Activated CD4-positive, alpha-beta memory T cell treated with anti-CD3 and anti-CD28 coated beads for 36 hours (primary cell): Measurements from ENCODE around the gene NEUROG1. TPM values are rescaled to one million over a fixed set of nuclear protein-coding genes. Genes with fewer than 3 reads are reported as not detected.

Source experiments
- CTCF ChIA-PET: fragments of 350-600 bp; sonication (Branson Sonifier 250); formaldehyde crosslinking; loops from one replicate; lab custom pipeline; 2021; ENCODE audit warnings: antibody characterized with exemption, inconsistent platforms; lab: Charles Lee
- POLR2A ChIA-PET: fragments of 350-600 bp; sonication (Branson Sonifier 250); formaldehyde crosslinking; loops from one replicate; lab custom pipeline; 2021; ENCODE audit warnings: antibody characterized with exemption; lab: Charles Lee
- DNase-seq: peaks from one replicate; pipeline ENCODE4 v3.0.0-alpha.2; 2020
- H3K27ac Mint-ChIP-seq: one replicate; pipeline ENCODE4 v1.8.0; 2021; ENCODE audit warnings: mixed read lengths
- H3K27me3 Mint-ChIP-seq: one replicate; pipeline ENCODE4 v1.8.0; 2021; ENCODE audit warnings: mixed read lengths
- H3K36me3 Mint-ChIP-seq: one replicate; pipeline ENCODE4 v1.8.0; 2021; ENCODE audit warnings: mixed read lengths
- H3K4me1 Mint-ChIP-seq: one replicate; pipeline ENCODE4 v1.8.0; 2021; ENCODE audit warnings: low read depth, mixed read lengths
- H3K4me3 Mint-ChIP-seq: one replicate; pipeline ENCODE4 v1.8.0; 2021; ENCODE audit warnings: mild to moderate bottlenecking, mixed read lengths
- H3K9me3 Mint-ChIP-seq: one replicate; pipeline ENCODE4 v1.8.0; 2021; ENCODE audit warnings: mixed read lengths
- intact Hi-C: fragments of 100-400 bp; cut with micrococcal nuclease; formaldehyde crosslinking; loops from one replicate; pipeline ENCODE4 v1.15.1; 2023
- total RNA-seq, 2 experiments: library from RNA; stranded (reverse); gene quantifications; one replicate each; pipeline ENCODE4 v1.2.3, GENCODE V29; 2021

NEUROG1 gene
- total RNA-seq, 2 experiments from 2014 or later: not detected

DNA sequence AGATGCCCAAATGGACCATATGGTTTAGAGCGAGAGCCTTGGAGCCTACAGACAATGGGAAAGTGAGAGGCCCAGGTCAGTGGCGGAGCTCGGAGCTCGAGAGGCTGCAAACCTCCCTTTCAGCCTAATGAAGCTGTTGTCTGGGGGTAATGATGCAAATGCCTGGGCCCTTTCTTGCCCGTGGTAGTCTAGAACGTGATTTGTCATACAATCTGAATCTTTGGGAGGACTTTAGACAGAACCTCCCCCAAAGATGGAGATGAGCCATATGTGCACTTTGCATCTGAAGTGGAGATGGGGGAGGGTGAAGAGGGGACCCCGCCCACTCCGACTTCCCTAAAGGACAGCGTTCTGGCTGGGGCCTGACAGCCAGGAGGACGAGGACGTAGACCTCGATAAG, 10.3 kb upstream of the NEUROG1 start:
- Mint-ChIP-seq H3K27me3 (peaks cover 78% of the 10 kb centered on the region), H3K9me3 (no peaks in the 10 kb centered on the region), H3K4me1 (peaks cover 10% of the 10 kb centered on the region), H3K27ac (no peak overlapping the region), H3K4me3 (no peak overlapping the region), H3K36me3 (no peaks in the 10 kb centered on the region)
- POLR2A ChIA-PET: no interaction called here
- intact Hi-C loops: loop anchor here (5.0 to 10.0 kb wide), 2 partner anchors 59 to 511 kb away; partner anchors contain the start of gene PITX1
- CTCF ChIA-PET: interaction anchor here (10.7 kb wide), 1 partner anchor 85 kb away, joined by 434 read pairs; no protein-coding TSS in a partner anchor
- no peak for DNase-seq

DNA sequence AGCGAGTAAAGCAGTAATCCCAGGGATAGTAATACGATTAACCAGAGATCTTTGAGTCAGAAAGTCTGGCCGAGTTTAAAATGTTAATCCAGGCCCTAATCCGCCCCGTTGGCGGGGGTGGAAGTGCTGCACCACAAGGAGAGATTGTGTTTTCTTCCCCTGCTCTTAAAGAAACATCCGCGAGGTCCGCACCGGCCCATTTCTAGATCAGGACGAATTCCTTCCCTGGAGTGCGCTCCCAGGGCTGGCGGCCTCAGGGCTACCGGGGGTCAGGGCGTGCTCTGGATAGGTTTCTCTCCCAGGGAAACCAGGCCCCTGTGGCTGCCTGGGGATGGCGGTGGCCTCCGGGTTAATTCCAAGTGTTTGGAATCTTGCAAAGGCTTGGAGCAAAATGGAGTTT, 9.3 kb upstream of the NEUROG1 start:
- CTCF ChIA-PET: no interaction called here
- Mint-ChIP-seq H3K27me3 (peaks cover 79% of the 10 kb centered on the region), H3K4me1 (peaks cover 10% of the 10 kb centered on the region), H3K9me3 (no peaks in the 10 kb centered on the region), H3K27ac (no peak overlapping the region), H3K36me3 (no peaks in the 10 kb centered on the region), H3K4me3 (no peak overlapping the region)
- intact Hi-C loops: loop anchor here (5.0 to 10.0 kb wide), 2 partner anchors 58 to 510 kb away; partner anchors contain the start of gene PITX1
- no peak for DNase-seq
- POLR2A ChIA-PET: no interaction called here

DNA sequence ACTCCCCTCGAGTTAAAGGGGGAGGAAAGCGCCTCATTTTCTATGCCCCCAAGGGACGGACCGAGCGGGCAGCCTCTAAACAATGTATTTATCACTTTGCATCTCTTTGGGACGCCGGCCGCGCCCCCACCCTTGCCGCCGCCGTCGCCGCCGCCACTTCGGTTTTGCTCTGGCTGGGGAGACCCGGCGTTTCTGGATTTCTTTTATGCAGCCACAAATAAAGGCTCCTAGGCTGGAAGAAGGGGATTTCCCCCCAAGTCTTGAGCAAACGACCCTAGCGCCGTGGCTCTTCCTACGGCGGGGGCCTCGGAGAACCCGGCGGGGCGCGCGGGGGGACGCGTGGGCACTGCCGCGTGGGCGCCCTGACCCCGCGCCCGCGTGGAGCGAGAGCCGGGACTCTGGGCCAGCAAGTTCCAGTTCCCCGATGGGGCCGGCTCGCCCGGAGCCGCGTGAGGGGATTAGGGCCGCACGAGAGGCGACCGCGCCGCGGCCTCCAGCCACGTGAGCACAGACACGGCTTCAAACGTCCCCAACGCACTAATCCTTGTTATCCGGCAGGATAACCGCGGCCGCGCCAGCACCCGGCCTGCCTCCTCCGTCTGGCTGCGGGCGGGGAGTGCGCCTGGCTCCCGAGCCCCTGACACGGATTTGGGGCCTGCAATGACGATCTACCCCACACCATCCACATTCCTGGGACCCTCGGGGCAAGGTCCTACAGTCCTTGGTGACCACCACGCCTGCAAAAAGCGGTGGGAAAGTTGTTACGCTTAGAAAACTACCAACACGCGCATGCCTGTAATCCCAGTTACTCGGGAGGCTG, 7.9 kb upstream of the NEUROG1 start:
- intact Hi-C loops: loop anchor here (10.0 kb wide), 1 partner anchor 509 kb away; the partner anchor contains the start of gene PITX1
- POLR2A ChIA-PET: no interaction called here
- Mint-ChIP-seq H3K36me3 (no peaks in the 10 kb centered on the region), H3K4me1 (peaks cover 10% of the 10 kb centered on the region), H3K27me3 (peaks cover 83% of the 10 kb centered on the region), H3K27ac (no peak overlapping the region), H3K9me3 (no peaks in the 10 kb centered on the region), H3K4me3 (peak overlapping the region; percentile 74)
- no peak for DNase-seq
- CTCF ChIA-PET: interaction anchor here (1.3 to 1.6 kb wide), 3 partner anchors 16 to 87 kb away, joined by 3 to 5 read pairs (median 4); no protein-coding TSS in a partner anchor

DNA sequence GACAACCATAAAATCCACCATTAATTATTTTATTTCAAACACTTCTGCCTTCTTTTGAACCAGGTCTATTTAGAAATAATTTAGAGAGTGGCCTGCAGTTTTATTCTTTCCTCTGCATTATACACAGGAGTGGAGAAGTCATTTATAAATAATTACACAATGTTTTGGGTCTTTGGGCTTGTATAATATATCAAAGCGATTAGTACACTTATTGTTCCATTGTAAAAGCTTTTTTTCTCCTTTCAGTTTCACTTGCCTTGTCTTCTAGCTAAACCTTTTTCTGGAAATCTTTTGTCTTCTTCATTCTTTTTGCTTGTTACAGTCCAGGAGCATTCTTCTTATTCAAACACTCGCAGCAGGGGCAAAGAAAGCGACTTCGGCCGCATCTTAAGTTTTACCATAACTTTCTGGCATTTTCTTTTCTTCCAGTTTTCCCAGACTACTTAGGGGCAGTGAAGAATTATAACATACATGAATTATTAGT, 7.3 kb upstream of the NEUROG1 start:
- Mint-ChIP-seq H3K27me3 (peaks cover 80% of the 10 kb centered on the region), H3K4me3 (peak overlapping the region; percentile 27), H3K27ac (no peak overlapping the region), H3K9me3 (no peaks in the 10 kb centered on the region), H3K4me1 (peaks cover 10% of the 10 kb centered on the region), H3K36me3 (no peaks in the 10 kb centered on the region)
- intact Hi-C loops: loop anchor here (10.0 kb wide), 1 partner anchor 508 kb away; the partner anchor contains the start of gene PITX1
- ChIA-PET POLR2A (no interaction called here), CTCF (interaction anchor here (0.9 to 1.6 kb wide), 5 partner anchors 16 to 86 kb away, joined by 3 to 5 read pairs (median 3); no protein-coding TSS in a partner anchor)
- no peak for DNase-seq

DNA sequence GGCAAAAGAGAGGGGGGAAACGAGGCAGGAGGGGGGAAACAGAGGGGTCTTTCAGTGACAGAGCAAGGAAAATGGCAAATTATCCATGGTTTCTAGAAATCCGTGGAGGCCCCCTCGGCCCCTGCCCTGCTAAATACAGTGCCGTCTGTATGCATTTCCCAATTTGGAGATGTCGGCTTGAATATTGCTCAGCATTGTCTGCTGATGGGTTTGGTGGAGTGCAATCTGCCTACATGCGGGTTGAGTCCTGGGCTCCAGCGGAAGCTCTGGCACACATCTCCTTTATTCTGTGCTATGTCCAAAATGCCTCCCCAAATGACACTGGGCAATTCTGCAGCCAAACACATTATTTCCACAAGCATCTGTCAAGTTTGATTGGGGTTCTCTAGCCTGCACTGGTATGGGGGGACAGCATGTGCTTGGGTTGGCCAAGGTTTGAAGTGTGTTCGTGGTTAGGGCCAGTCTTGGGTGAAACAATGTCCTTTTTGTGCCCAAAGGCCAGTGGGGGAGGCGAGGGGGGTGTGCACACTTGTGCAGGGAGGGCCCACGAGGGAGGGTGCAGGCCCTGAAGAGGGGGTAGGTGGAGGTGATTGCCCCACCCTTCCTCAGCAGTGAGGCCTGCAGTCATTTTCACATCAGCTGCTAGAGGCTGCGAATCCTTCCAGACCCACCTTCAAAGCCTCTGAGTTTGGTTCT, 6.2 kb upstream of the NEUROG1 start:
- Mint-ChIP-seq H3K27ac (no peak overlapping the region), H3K4me1 (peaks cover 10% of the 10 kb centered on the region), H3K36me3 (no peaks in the 10 kb centered on the region), H3K4me3 (no peak overlapping the region), H3K27me3 (peaks cover 83% of the 10 kb centered on the region), H3K9me3 (no peaks in the 10 kb centered on the region)
- POLR2A ChIA-PET: no interaction called here
- CTCF ChIA-PET: interaction anchor here (0.5 to 3.5 kb wide), 8 partner anchors 8 to 85 kb away, joined by 3 to 20 read pairs (median 4); no protein-coding TSS in a partner anchor
- no peak for DNase-seq
- intact Hi-C loops: loop anchor here (10.0 kb wide), 1 partner anchor 507 kb away; the partner anchor contains the start of gene PITX1

DNA sequence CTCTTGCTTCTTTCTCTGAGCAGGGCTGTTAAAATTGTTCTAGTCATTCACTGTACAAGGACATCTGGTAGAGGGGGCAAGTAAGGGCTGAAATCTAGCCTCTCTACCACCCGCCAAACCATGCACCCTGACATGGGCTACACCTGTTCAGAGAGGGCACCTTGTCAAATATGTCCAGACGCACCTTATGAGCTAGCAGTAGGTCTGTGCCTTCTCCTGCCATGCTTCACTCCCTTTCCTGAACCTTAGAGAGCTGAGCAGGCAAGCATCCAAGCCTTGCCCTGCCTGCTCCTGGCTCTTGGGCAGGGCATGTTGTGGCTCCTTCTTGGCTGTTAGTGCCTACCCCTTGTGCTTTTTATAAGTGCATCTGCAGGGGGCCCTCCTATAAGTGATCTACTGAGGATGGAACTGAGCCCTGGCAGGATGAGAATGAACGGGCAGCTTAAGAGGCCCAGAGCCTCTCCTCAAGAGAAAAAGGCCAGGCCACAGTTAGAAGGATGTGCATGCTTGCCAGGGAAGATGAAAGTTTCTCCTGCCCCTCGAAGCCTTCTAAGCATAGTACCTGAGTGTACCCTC, 3.8 kb upstream of the NEUROG1 start:
- no peak for DNase-seq
- peaks cover 75% of the 10 kb centered on the region for H3K27me3 Mint-ChIP-seq
- H3K4me1 Mint-ChIP-seq: peaks cover 14% of the 10 kb centered on the region
- no peaks in the 10 kb centered on the region for H3K9me3 Mint-ChIP-seq
- H3K27ac Mint-ChIP-seq: no peak overlapping the region
- intact Hi-C loops: loop anchor here (10.0 kb wide), 1 partner anchor 505 kb away; the partner anchor contains the start of gene PITX1
- ChIA-PET POLR2A (no interaction called here), CTCF (interaction anchor here (1.0 to 3.5 kb wide), 2 partner anchors 11 to 21 kb away, joined by 3 to 20 read pairs; no protein-coding TSS in a partner anchor)
- no peak overlapping the region for H3K4me3 Mint-ChIP-seq
- no peaks in the 10 kb centered on the region for H3K36me3 Mint-ChIP-seq

DNA sequence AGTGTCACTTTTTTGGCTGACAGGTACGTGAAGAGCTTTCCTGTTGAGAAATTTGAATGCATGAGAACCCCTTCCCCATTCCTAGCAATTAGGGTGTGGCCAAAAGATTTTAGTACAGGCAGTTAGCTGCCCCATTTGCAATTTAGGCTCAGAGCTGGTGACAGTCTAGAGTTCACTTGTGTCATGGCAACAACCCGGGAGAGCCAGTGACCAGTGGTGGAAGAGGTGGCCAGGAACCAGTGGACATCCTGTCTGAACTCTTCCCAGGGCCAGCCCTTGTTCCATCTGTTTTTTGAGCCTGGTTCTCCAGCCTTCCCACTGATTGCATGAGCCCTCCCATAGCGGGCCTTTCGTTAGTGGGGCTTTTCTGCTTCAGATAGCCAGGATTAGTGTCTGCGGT, 2.5 kb upstream of the NEUROG1 start:
- DNase-seq: no peak
- H3K9me3 Mint-ChIP-seq: no peaks in the 10 kb centered on the region
- ChIA-PET CTCF (interaction anchor here (0.6 to 1.5 kb wide), 2 partner anchors 15 to 69 kb away, joined by 3 read pairs; no protein-coding TSS in a partner anchor), POLR2A (no interaction called here)
- H3K4me1 Mint-ChIP-seq: peaks cover 9% of the 10 kb centered on the region
- intact Hi-C loops: no loop called here
- peaks cover 80% of the 10 kb centered on the region for H3K27me3 Mint-ChIP-seq
- H3K4me3 Mint-ChIP-seq: no peak overlapping the region
- no peaks in the 10 kb centered on the region for H3K36me3 Mint-ChIP-seq
- H3K27ac Mint-ChIP-seq: no peak overlapping the region

DNA sequence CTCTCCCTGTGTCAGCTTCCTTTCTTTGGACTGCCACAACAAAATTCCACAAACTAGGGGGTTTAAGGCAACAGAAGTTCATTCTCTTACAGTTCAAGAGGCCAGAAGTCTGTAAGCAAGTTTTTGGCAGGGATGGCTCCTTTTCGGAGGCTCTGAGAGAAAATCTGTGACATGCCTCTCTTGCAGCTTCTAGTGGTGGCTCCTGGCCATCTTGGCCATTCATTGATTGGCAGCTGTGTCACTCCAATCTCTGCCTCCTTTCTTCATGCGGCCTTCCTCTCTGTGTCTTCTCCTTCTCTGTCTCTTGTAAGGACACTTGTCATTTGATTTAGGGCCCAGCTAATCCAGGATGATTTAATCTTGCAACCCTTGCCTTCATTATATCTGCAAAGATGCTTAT, 2.0 kb upstream of the NEUROG1 start:
- H3K36me3 Mint-ChIP-seq: no peaks in the 10 kb centered on the region
- no peaks in the 10 kb centered on the region for H3K9me3 Mint-ChIP-seq
- intact Hi-C loops: no loop called here
- H3K27ac Mint-ChIP-seq: no peak overlapping the region
- CTCF ChIA-PET: interaction anchor here (0.7 to 1.5 kb wide), 3 partner anchors 14 to 23 kb away, joined by 3 read pairs; no protein-coding TSS in a partner anchor
- POLR2A ChIA-PET: no interaction called here
- H3K4me1 Mint-ChIP-seq: peaks cover 5% of the 10 kb centered on the region
- H3K27me3 Mint-ChIP-seq: peaks cover 80% of the 10 kb centered on the region
- no peak overlapping the region for H3K4me3 Mint-ChIP-seq
- DNase-seq: no peak

DNA sequence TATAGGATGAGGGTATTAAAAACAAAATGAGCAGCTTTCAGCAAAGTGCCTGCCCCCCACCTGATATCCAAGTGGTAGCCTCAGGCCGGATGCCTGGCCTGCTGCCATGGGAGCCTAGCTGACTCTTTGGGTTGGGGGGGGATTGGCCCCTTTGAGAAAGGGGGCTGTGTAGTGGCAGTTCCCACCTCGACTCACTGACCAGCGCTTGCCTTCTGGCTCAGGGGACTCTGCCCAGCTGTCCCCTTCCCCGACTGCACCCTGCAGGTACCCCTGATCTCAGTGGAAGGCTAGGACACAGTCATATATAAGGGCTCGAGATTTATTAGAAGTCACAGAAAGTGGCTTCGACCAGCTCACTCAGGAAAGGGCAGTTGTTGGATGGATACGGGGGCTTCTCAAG, 1.5 kb upstream of the NEUROG1 start:
- DNase-seq: no peak
- no peak overlapping the region for H3K4me3 Mint-ChIP-seq
- CTCF ChIA-PET: interaction anchor here (0.7 to 1.5 kb wide), 3 partner anchors 14 to 24 kb away, joined by 3 read pairs; no protein-coding TSS in a partner anchor
- H3K36me3 Mint-ChIP-seq: no peaks in the 10 kb centered on the region
- intact Hi-C loops: no loop called here
- POLR2A ChIA-PET: no interaction called here
- no peaks in the 10 kb centered on the region for H3K9me3 Mint-ChIP-seq
- peaks cover 78% of the 10 kb centered on the region for H3K27me3 Mint-ChIP-seq
- no peak overlapping the region for H3K27ac Mint-ChIP-seq
- H3K4me1 Mint-ChIP-seq: peaks cover 5% of the 10 kb centered on the region

DNA sequence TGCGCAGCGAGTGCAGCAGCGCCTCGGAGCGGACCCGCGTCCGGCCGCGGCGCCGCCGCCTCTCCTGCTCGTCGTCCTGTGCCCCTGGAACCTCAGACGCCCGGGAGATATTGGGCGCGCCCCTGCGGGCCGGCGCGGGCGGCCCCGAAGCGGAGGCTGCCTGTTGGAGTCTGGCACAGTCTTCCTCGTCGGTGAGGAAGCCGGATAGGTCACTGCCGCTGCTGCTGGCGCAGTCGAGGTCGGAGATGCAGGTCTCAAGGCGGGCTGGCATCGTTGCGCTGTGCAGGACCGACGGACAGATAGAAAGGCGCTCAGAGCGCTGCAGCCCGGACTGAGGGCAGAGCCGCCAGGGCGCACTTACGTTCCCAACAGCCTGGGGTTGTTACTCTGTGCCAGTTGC, 344 bp downstream of the NEUROG1 start:
- Mint-ChIP-seq H3K27ac (no peak overlapping the region), H3K36me3 (no peaks in the 10 kb centered on the region), H3K27me3 (peaks cover 72% of the 10 kb centered on the region), H3K4me3 (no peak overlapping the region), H3K9me3 (no peaks in the 10 kb centered on the region), H3K4me1 (peaks cover 5% of the 10 kb centered on the region)
- intact Hi-C loops: loop anchor here (2.0 kb wide), 1 partner anchor 43 kb away; no protein-coding TSS in a partner anchor
- DNase-seq: no peak
- POLR2A ChIA-PET: no interaction called here
- CTCF ChIA-PET: no interaction called here

DNA sequence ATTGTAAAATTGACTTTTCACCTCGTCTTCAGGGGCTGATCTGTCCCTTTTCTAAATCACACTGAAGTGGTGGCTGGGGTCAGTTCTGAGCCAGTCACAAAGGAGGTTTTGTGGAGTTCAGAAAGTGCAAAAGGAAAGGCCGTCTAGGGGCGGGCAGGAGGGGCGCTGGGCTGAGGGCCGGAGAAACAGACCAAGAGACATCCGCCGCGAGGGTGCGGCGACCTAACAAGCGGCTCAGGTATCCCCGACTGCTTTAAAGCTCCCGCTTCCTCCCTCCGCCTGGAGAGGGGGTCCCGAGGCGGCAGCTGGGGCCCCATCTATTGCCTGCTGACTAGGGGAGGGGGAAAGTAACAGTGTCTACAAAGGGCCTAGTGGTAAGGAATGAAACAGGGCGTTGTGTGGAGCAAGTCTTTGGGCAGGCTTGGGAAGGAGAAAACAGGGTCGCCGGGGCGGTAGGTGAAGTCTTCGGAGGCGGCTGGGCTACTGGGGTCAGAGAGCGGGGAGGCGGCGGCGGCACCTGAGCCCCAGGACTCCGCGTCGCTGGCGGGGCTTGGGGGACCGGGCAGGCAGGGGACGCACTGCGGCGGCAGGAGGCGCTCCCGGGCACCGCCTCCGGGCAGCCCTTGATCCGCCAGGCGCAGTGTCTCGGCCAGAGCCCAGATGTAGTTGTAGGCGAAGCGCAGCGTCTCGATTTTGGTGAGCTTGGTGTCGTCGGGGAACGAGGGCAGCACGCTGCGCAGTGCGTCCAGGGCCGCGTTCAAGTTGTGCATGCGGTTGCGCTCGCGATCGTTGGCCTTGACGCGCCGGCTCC, 950 bp downstream of the NEUROG1 start:
- ChIA-PET CTCF (interaction anchor here (3.4 kb wide), 1 partner anchor 16 kb away, joined by 20 read pairs; no protein-coding TSS in a partner anchor), POLR2A (no interaction called here)
- intact Hi-C loops: loop anchor here (2.0 kb wide), 1 partner anchor 42 kb away; no protein-coding TSS in a partner anchor
- peaks cover 71% of the 10 kb centered on the region for H3K27me3 Mint-ChIP-seq
- no peak overlapping the region for H3K4me3 Mint-ChIP-seq
- H3K9me3 Mint-ChIP-seq: no peaks in the 10 kb centered on the region
- H3K4me1 Mint-ChIP-seq: peaks cover 5% of the 10 kb centered on the region
- no peak overlapping the region for H3K27ac Mint-ChIP-seq
- H3K36me3 Mint-ChIP-seq: no peaks in the 10 kb centered on the region
- DNase-seq: no peak
